ENCODE measurements around the gene DDI2. TPM values are rescaled to one million over a fixed set of nuclear protein-coding genes. Genes with fewer than 3 reads are reported as not detected.

The DDI2 gene
- 10 to 100 TPM; 28.6 to 38.7 TPM for total RNA-seq

DNA sequence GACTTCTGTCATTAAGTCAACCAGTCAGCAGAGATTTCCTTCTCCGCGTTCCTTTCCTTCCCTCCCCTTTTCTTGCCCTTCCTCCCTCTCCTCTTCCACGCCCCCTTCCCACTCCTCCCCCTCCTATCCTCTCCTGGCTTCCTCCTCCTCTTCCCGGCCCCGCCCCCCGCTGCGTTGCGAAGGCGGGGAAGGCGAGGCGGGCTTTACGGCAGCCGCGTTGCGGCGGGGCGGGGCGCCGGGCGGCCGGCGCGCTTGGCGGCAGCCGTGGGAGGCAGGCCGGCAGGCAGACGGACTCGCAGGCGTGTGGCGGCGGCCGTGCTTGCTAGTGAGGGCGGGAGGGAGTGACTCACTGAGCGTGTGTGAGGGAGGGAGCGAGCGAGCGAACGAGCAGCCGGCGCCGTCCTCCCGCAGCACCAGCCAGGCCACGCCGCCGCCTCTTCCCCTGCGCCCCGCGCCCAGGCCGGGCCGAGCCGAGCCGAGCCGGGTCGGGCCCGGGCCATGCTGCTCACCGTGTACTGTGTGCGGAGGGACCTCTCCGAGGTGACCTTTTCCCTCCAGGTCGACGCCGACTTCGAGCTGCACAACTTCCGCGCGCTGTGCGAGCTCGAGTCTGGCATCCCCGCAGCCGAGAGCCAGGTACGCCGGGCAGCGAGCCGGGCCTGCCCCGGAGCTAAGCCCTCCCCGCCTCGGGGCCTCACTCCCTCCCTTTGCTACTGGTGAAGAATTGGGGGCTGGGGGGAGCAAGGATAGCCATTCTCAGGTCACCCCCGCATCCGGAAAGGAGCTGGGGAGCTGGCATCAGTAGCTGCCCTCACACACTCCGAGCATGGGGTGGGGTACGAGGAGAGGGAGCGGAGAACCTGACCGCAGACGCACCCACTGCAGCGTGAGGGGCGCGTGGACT is at the start of gene DDI2:
Gene DDI2, plus strand, starts transcription at position 286 of the 904 bp plus-strand sequence. Its CDS starts 213 bp downstream, at position 499.
- Histone ChIP-seq H3K27ac (peak within 1 kb of the TSS; percentile 99), H3K4me3 (peak within 1 kb of the TSS; percentile 93), H3K36me3 (no peaks in the 10 kb centered on the region), H3K27me3 (no peaks in the 10 kb centered on the region), H3K9ac (ENCODE audit: low read depth in 2 of 2, low read length in 2 of 2) (peak within 1 kb of the TSS; percentile 99 to 100), H3K4me1 (peaks cover 19% of the 10 kb centered on the region), H3K9me3 (no peaks in the 10 kb centered on the region)
- DNase-seq, result peak; percentile 99
- intact Hi-C loops (cut with DNase I), result no loop called here
- TF ChIP-seq, protein P1, sequence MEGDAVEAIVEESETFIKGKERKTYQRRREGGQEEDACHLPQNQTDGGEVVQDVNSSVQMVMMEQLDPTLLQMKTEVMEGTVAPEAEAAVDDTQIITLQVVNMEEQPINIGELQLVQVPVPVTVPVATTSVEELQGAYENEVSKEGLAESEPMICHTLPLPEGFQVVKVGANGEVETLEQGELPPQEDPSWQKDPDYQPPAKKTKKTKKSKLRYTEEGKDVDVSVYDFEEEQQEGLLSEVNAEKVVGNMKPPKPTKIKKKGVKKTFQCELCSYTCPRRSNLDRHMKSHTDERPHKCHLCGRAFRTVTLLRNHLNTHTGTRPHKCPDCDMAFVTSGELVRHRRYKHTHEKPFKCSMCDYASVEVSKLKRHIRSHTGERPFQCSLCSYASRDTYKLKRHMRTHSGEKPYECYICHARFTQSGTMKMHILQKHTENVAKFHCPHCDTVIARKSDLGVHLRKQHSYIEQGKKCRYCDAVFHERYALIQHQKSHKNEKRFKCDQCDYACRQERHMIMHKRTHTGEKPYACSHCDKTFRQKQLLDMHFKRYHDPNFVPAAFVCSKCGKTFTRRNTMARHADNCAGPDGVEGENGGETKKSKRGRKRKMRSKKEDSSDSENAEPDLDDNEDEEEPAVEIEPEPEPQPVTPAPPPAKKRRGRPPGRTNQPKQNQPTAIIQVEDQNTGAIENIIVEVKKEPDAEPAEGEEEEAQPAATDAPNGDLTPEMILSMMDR (IDR thresholded peaks at IDR 0.05), result no peak

DNA sequence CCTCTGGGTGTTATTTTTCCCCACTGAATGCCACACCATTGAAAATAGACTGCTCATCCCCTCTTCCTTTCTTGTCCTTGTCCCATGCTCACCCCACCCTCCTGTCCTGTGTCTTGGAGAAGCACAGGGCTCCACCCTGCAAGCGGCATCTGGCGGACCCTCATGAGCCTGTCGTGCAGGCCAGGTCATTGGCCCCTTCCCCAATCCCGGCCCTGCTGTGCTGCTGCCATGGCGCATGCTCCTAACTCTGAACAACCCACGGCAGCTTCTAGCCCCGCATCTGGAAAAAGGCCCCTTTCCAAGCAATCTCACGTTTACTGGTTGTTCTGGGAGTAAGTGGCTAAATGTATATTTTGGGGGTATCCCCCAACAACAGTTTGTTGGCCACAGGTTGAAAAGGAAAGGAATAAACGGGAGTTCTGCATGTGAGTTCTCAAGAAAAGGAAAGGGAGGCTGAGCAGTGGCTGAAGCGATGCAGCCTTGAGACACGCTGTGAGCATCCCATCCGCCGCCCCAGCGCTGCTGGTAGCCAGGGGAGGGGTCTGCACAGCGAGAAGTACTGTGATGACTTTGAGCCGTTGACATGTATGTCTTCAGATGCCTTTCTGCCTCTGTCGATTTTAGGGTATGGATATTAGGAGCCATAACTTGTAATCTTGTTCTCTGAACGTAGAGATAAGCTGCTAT is 48.7 kb upstream of the DDI2 start:
- no peaks in the 10 kb centered on the region for H3K4me1 ChIP-seq
- DNase-seq, result no peak

DNA sequence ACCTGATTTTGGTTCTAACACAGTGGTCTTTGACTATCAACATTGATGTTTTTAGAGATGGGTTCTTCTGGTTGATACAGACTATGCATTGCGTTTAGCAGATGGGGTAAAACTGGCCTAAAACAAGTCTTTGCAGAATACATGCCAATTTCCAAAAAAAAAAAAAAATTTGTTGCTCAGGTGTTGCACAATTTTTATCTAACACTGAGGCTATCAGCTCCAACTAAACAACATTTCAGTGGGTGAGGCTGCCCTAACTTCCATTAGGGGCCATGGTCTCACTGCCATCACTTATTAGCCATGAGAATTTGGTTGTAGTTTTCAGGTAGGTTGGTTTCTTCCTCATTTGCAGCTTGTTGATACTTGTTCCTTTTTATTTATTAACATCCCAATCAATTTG is 46.4 kb upstream of the DDI2 start:
- no peak overlapping the region for H3K9ac ChIP-seq (ENCODE audit: low read depth in 2 of 2, low read length in 2 of 2)
- H3K4me1 ChIP-seq, result no peaks in the 10 kb centered on the region
- peaks cover 13% of the 10 kb centered on the region for H3K36me3 ChIP-seq
- H3K4me3 ChIP-seq, result no peak overlapping the region
- TF ChIP-seq, protein P1 (IDR thresholded peaks at IDR 0.05), result no peak
- H3K27ac ChIP-seq, result no peak overlapping the region
- no peaks in the 10 kb centered on the region for H3K27me3 ChIP-seq
- H3K9me3 ChIP-seq, result no peaks in the 10 kb centered on the region
- intact Hi-C loops (cut with DNase I), result no loop called here
- no peak for DNase-seq

More for the DNA sequence above, 48.7 kb upstream of the DDI2 start:
- TF ChIP-seq, protein P1 (IDR thresholded peaks at IDR 0.05), result no peak
- no peaks in the 10 kb centered on the region for H3K9me3 ChIP-seq
- H3K9ac ChIP-seq (ENCODE audit: low read depth in 2 of 2, low read length in 2 of 2), result no peak overlapping the region
- H3K27ac ChIP-seq, result no peak overlapping the region
- intact Hi-C loops (cut with DNase I), result no loop called here
- no peak overlapping the region for H3K4me3 ChIP-seq
- H3K36me3 ChIP-seq, result peaks cover 22% of the 10 kb centered on the region
- H3K27me3 ChIP-seq, result no peaks in the 10 kb centered on the region

DNA sequence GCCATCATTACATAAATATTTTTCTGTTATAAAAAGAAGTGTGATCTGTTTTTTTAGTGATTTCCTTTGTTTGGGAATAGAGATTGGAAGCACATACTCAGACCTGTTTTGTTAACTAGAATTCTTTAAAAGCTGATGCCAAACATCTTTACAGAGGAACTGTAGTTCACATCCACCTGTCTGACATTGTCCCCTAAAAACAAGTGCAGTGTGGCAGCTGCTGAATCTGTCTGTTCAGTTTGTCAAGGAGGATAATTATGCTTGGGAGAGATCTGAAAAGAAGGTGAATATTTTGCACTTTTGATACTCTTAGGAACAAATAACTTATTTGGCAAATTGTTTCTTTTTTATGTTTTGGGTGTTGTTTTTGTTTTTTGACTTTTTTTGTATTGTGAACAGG is 46.0 kb upstream of the DDI2 start:
- Histone ChIP-seq H3K27me3 (no peaks in the 10 kb centered on the region), H3K27ac (no peak overlapping the region), H3K36me3 (peaks cover 9% of the 10 kb centered on the region), H3K9ac (ENCODE audit: low read depth in 2 of 2, low read length in 2 of 2) (no peak overlapping the region), H3K9me3 (no peaks in the 10 kb centered on the region), H3K4me3 (no peak overlapping the region), H3K4me1 (no peaks in the 10 kb centered on the region)
- intact Hi-C loops (cut with DNase I), result no loop called here
- no peak for DNase-seq
- TF ChIP-seq, protein P1 (IDR thresholded peaks at IDR 0.05), result no peak

DNA sequence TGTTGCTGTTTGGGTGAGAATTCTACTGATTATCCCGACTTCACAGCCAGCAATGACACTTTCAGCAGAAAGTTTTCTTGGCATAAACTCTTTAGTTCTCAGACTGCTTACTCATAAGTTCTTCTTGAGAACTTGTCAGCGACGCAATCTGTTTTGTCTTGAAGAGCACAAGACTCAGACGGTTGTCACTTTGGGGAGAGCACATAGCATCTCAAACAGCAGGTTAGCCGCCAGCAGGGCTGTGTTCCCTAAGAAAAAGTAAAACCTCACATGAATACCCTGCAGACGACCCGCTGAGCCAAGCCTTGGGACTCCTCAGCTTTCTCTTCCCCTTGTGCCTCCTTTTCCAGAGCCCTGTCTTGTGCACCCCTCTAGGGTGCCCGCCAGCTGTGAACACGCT is 43.8 kb upstream of the DDI2 start:
- TF ChIP-seq, protein P1 (IDR thresholded peaks at IDR 0.05), result no peak
- no peaks in the 10 kb centered on the region for H3K4me1 ChIP-seq
- intact Hi-C loops (cut with DNase I), result no loop called here

More for the DNA sequence above, 43.8 kb upstream of the DDI2 start:
- Histone ChIP-seq H3K36me3 (peaks cover 5% of the 10 kb centered on the region), H3K9ac (ENCODE audit: low read depth in 2 of 2, low read length in 2 of 2) (no peak overlapping the region), H3K9me3 (no peaks in the 10 kb centered on the region), H3K27me3 (no peaks in the 10 kb centered on the region), H3K4me3 (no peak overlapping the region), H3K27ac (no peak overlapping the region)
- no peak for DNase-seq
